ENCODE data around the gene TSNAXIP1.

Gene TSNAXIP1

DNA sequence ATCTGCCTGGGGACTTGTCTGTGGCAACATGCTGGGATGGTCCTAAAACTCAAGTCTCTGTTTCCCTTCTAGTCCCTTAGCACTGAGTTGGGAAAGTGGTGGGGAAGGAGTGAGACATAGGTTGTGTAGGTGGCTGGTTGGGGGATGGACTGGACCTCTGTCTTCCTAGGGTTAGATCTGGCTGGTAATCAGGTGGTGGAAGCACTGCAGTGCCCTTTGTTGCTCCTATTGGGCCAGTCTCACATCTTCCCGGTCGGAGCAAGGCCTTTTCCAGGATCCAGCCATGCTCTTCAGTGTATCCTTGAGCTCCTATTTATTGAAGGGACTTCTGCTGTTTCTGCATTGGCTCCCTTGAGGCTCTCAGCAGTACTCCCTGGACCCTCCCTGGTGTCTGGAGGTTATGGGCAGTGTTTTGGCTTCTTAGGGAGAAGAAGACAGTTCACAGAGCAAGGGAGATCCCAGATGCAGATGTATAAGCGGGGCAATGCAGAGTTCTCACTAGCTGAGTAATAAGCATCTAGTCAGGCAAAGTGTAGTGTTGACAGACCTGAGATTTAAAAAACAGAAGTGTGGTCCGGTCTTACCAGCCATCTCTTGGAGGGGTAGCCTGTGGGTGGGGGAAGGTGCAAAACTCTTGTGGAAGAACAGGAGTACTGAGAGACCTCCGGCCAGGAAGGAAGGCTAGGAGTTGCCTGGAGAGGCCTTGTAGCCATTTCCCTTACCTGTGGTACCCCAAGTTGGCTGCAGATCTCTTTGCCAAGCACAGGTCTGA lies 38.8 kb downstream of the TSNAXIP1 start (continued):
- TF ChIP-seq, protein P1, sequence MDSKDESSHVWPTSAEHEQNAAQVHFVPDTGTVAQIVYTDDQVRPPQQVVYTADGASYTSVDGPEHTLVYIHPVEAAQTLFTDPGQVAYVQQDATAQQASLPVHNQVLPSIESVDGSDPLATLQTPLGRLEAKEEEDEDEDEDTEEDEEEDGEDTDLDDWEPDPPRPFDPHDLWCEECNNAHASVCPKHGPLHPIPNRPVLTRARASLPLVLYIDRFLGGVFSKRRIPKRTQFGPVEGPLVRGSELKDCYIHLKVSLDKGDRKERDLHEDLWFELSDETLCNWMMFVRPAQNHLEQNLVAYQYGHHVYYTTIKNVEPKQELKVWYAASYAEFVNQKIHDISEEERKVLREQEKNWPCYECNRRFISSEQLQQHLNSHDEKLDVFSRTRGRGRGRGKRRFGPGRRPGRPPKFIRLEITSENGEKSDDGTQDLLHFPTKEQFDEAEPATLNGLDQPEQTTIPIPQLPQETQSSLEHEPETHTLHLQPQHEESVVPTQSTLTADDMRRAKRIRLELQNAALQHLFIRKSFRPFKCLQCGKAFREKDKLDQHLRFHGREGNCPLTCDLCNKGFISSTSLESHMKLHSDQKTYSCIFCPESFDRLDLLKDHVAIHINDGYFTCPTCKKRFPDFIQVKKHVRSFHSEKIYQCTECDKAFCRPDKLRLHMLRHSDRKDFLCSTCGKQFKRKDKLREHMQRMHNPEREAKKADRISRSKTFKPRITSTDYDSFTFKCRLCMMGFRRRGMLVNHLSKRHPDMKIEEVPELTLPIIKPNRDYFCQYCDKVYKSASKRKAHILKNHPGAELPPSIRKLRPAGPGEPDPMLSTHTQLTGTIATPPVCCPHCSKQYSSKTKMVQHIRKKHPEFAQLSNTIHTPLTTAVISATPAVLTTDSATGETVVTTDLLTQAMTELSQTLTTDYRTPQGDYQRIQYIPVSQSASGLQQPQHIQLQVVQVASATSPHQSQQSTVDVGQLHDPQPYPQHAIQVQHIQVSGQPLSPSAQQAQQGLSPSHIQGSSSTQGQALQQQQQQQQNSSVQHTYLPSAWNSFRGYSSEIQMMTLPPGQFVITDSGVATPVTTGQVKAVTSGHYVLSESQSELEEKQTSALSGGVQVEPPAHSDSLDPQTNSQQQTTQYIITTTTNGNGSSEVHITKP (tag by site-specific recombination; IDR thresholded peaks at IDR 0.05) = 0 out of 2 replicates have a peak, but pooled peaks have one; percentile 24

DNA sequence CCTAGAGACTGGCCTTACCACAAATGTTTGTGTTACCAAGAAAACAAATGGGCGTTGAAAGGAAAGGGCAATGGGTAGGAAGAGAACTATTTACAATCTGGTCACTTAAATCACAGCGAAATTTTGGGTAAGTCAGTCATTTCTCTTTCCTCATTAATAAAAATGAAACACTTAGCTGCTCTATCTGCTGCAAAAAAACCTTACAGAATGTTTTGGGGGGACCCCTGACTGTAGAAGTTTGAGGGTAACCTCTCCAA lies 39.3 kb downstream of the TSNAXIP1 start:
- Histone ChIP-seq H3K4me3 (ENCODE audit: low read depth, low read length) (peak overlapping the region; percentile 91), H3K9me3 (ENCODE audit: control insufficient read depth, insufficient read depth, low read depth, low read length) (no peaks in the 10 kb centered on the region), H3K27ac (ENCODE audit: extremely low read depth, low read depth, low read length) (peak overlapping the region; percentile 92), H3K4me1 (ENCODE audit: control insufficient read depth, insufficient read depth, low read length) (peaks cover 16% of the 10 kb centered on the region), H3K36me3 (ENCODE audit: control insufficient read depth in 2 of 2, insufficient read depth in 1 of 2, low read length in 2 of 2) (peaks cover 0 to 32% of the 10 kb centered on the region in 2 experiments; a peak in 2 of 3 replicates)
- TF ChIP-seq ZBTB21 (tag by site-specific recombination; IDR thresholded peaks at IDR 0.05) (no peak), ZNF677 (tag by site-specific recombination; IDR thresholded peaks at IDR 0.05) (no peak), ZNF561 (tag by site-specific recombination; IDR thresholded peaks at IDR 0.05; ENCODE audit: borderline replicate concordance) (no peak), ZNF248 (tag by site-specific recombination; IDR thresholded peaks at IDR 0.05) (no peak), SALL2 (tag by site-specific recombination; IDR thresholded peaks at IDR 0.05; ENCODE audit: borderline replicate concordance) (no peak), ZNF404 (tag by site-specific recombination; IDR thresholded peaks at IDR 0.05) (no peak), ZNF76 (tag by site-specific recombination; IDR thresholded peaks at IDR 0.05; ENCODE audit: borderline replicate concordance, low read depth) (no peak), ZNF791 (tag by site-specific recombination; IDR thresholded peaks at IDR 0.05) (no peak), HOXA7 (CRISPR knock-in tag; IDR thresholded peaks at IDR 0.05; ENCODE audit: borderline replicate concordance) (no peak), ZNF274 (IDR thresholded peaks at IDR 0.05; ENCODE audit: low read length) (no peak), ZNF274 (tag by site-specific recombination; IDR thresholded peaks at IDR 0.05; ENCODE audit: borderline replicate concordance) (no peak), ZNF530 (tag by site-specific recombination; IDR thresholded peaks at IDR 0.05; ENCODE audit: low read depth) (no peak)
- TF ChIP-seq, protein P2, sequence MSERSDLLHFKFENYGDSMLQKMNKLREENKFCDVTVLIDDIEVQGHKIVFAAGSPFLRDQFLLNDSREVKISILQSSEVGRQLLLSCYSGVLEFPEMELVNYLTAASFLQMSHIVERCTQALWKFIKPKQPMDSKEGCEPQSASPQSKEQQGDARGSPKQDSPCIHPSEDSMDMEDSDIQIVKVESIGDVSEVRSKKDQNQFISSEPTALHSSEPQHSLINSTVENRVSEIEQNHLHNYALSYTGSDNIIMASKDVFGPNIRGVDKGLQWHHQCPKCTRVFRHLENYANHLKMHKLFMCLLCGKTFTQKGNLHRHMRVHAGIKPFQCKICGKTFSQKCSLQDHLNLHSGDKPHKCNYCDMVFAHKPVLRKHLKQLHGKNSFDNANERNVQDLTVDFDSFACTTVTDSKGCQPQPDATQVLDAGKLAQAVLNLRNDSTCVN (tag by site-specific recombination; optimal IDR thresholded peaks at IDR 0.05) = no peak
- TF ChIP-seq, protein P3, sequence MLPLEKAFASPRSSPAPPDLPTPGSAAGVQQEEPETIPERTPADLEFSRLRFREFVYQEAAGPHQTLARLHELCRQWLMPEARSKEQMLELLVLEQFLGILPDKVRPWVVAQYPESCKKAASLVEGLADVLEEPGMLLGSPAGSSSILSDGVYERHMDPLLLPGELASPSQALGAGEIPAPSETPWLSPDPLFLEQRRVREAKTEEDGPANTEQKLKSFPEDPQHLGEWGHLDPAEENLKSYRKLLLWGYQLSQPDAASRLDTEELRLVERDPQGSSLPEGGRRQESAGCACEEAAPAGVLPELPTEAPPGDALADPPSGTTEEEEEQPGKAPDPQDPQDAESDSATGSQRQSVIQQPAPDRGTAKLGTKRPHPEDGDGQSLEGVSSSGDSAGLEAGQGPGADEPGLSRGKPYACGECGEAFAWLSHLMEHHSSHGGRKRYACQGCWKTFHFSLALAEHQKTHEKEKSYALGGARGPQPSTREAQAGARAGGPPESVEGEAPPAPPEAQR (tag by site-specific recombination; IDR thresholded peaks at IDR 0.05) = no peak
- ChIA-PET POLR2A (interaction anchor here (0.8 to 4.3 kb wide), 13 partner anchors 12 to 324 kb away, joined by 3 to 38 read pairs (median 5); partner anchors contain the start of genes ACD, DDX28, DUS2 and EDC4), CTCF (interaction anchor here (0.6 to 1.7 kb wide), 2 partner anchors 31 to 38 kb away, joined by 3 to 6 read pairs; partner anchors contain the start of gene NRN1L)

All from HEK293 (cell line).